H1 (cell line): ENCODE data around the gene HBQ1. TPM values are rescaled to one million over a fixed set of nuclear protein-coding genes. Genes with fewer than 3 reads are reported as not detected.
A peak's percentile ranks its signal among the peaks of the same experiment; 100 is the strongest.

Source experiments
- CTCF ChIA-PET: fragments of 300-600 bp; sonication (Branson Sonifier 250); formaldehyde crosslinking; loops from one replicate; lab custom pipeline; 2021; ENCODE audit not compliant: partially characterized antibody; lab: Charles Lee
- POLR2A ChIA-PET: fragments of 300-600 bp; sonication (Branson Sonifier 250); formaldehyde crosslinking; loops from one replicate; lab custom pipeline; 2021; ENCODE audit warnings: inconsistent platforms; ENCODE audit not compliant: partially characterized antibody; lab: Charles Lee
- DNase-seq, 2 experiments: peaks; one replicate each; pipeline versions ENCODE4 v3.0.0 to v3.0.0-alpha.2; 2010 to 2022; ENCODE audit warnings: low spot score in 2 of 2, low read depth in 1 of 2, mixed read lengths in 1 of 2
- FAIRE-seq: peaks from 2 replicates; lab custom pipeline; 2011; peaks lifted over from hg19 to GRCh38; lab: Jason Lieb, UNC
- H2AFZ ChIP-seq: 2 replicates; pipeline ENCODE4 v1.8.1; 2012; ENCODE audit warnings: low read length, inconsistent platforms
- H2AK5ac ChIP-seq: 2 replicates; pipeline ENCODE4 v1.6.1; 2013; ENCODE audit warnings: low read depth, low read length
- H2BK120ac ChIP-seq: replicated peaks from 2 replicates; pipeline ENCODE3; 2013; ENCODE audit warnings: low read depth, low read length, inconsistent platforms
- H2BK12ac ChIP-seq: 2 replicates; pipeline ENCODE4 v1.6.1; 2013; ENCODE audit warnings: low read depth, low read length
- H2BK15ac ChIP-seq: 2 replicates; pipeline ENCODE4 v1.6.1; 2013; ENCODE audit warnings: low read length
- H2BK20ac ChIP-seq: 2 replicates; pipeline ENCODE4 v1.6.1; 2013; ENCODE audit warnings: low read length
- H2BK5ac ChIP-seq: 2 replicates; pipeline ENCODE4 v1.6.1; 2013; ENCODE audit warnings: low read depth, low read length
- H3K14ac ChIP-seq: 2 replicates; pipeline ENCODE4 v1.6.1; 2013; ENCODE audit warnings: inconsistent platforms; ENCODE audit not compliant: insufficient read length
- H3K18ac ChIP-seq: 2 replicates; pipeline ENCODE4 v1.6.1; 2013; ENCODE audit warnings: low read length; ENCODE audit errors: extremely low read depth
- H3K23ac ChIP-seq: 2 replicates; pipeline ENCODE4 v1.6.1; 2013; ENCODE audit warnings: inconsistent platforms; ENCODE audit not compliant: insufficient read length
- H3K23me2 ChIP-seq: 2 replicates; pipeline ENCODE4 v1.6.1; 2013; ENCODE audit warnings: low read depth, low read length
- H3K27ac ChIP-seq: 2 replicates; pipeline ENCODE4 v1.6.1; 2011; ENCODE audit warnings: low read depth, low read length, inconsistent platforms
- H3K27me3 ChIP-seq, 4 experiments: replicated peaks in 1 of 4; 1 replicate in 1 of 4; 2 replicates in 3 of 4; pipeline versions ENCODE4 v1.6.1 to v1.8.1; 2011 to 2013; ENCODE audit warnings: low read length in 3 of 4, mild to moderate bottlenecking in 3 of 4, inconsistent platforms in 2 of 4, mixed read lengths in 2 of 4, moderate library complexity in 1 of 4; ENCODE audit not compliant: control insufficient read depth in 3 of 4, insufficient read depth in 3 of 4; ENCODE audit errors: extremely low read depth in 1 of 4
- H3K36me3 ChIP-seq, 4 experiments: 2 replicates each; pipeline versions ENCODE4 v1.6.1 to v1.8.1; 2011 to 2013; ENCODE audit warnings: mild to moderate bottlenecking in 4 of 4, low read length in 3 of 4, moderate library complexity in 2 of 4, control low read depth in 1 of 4, inconsistent platforms in 1 of 4; ENCODE audit not compliant: insufficient read depth in 4 of 4, control insufficient read depth in 2 of 4
- H3K4ac ChIP-seq: replicated peaks from 2 replicates; pipeline ENCODE3; 2013; ENCODE audit warnings: low read length, low read depth, mixed read lengths, inconsistent platforms; ENCODE audit not compliant: insufficient read length
- H3K4me1 ChIP-seq, 4 experiments: replicated peaks in 1 of 4; 1 replicate in 1 of 4; 2 replicates in 3 of 4; pipeline versions ENCODE4 v1.6.1 to v1.8.1; 2011 to 2013; ENCODE audit warnings: low read length in 3 of 4, inconsistent platforms in 2 of 4, mixed read lengths in 1 of 4; ENCODE audit not compliant: insufficient read depth in 4 of 4, control insufficient read depth in 3 of 4
- H3K4me2 ChIP-seq, 2 experiments: 2 replicates each; pipeline versions ENCODE4 v1.6.1 to v1.8.1; 2011 to 2013; ENCODE audit warnings: low read depth in 2 of 2, low read length in 2 of 2, control low read depth in 1 of 2, inconsistent platforms in 1 of 2, mild to moderate bottlenecking in 1 of 2; ENCODE audit not compliant: insufficient read depth in 1 of 2
- H3K4me3 ChIP-seq, 4 experiments: fragments of 200-600, 300-600 bp in 1 of 4; sonication (generic), shearing (Covaris generic), sonication (Bioruptor Twin) in 1 of 4; 2 replicates each; pipeline versions ENCODE4 v1.5.1 to v1.8.1; 2011 to 2016; ENCODE audit warnings: low read length in 4 of 4, low read depth in 3 of 4, control low read depth in 2 of 4, inconsistent platforms in 2 of 4, mild to moderate bottlenecking in 2 of 4, mixed read lengths in 1 of 4, moderate library complexity in 1 of 4; ENCODE audit not compliant: insufficient read depth in 2 of 4; ENCODE audit errors: extremely low read depth in 1 of 4
- H3K56ac ChIP-seq: replicated peaks from 2 replicates; pipeline ENCODE3; 2013; ENCODE audit warnings: low read depth, mild to moderate bottlenecking, mixed read lengths, low read length, inconsistent platforms; ENCODE audit not compliant: insufficient read length
- H3K79me1 ChIP-seq: 2 replicates; pipeline ENCODE4 v1.6.1; 2013; ENCODE audit warnings: low read depth, low read length, control low read depth
- H3K79me2 ChIP-seq, 2 experiments: 2 replicates each; pipeline versions ENCODE4 v1.6.1 to v1.8.1; 2012 to 2013; ENCODE audit warnings: low read length in 2 of 2, mild to moderate bottlenecking in 2 of 2, inconsistent platforms in 1 of 2; ENCODE audit not compliant: insufficient read depth in 2 of 2, control insufficient read depth in 1 of 2
- H3K9ac ChIP-seq, 4 experiments: replicated peaks in 1 of 4; 1 replicate in 1 of 4; 2 replicates in 3 of 4; pipeline versions ENCODE4 v1.6.1 to v1.8.1; 2011 to 2013; ENCODE audit warnings: low read depth in 3 of 4, low read length in 3 of 4, control low read depth in 2 of 4, mild to moderate bottlenecking in 2 of 4, moderate library complexity in 2 of 4, inconsistent platforms in 1 of 4; ENCODE audit errors: extremely low read depth in 1 of 4
- H3K9me3 ChIP-seq, 2 experiments: 2 replicates each; pipeline versions ENCODE4 v1.6.1 to v1.8.1; 2012 to 2013; ENCODE audit warnings: mild to moderate bottlenecking in 2 of 2, moderate library complexity in 2 of 2, control low read depth in 1 of 2, inconsistent platforms in 1 of 2, low read depth in 1 of 2, low read length in 1 of 2, mixed read lengths in 1 of 2; ENCODE audit not compliant: insufficient read depth in 2 of 2
- H4K20me1 ChIP-seq, 2 experiments: replicated peaks in 1 of 2; 2 replicates each; pipeline versions ENCODE3 to v1.8.1; 2011 to 2013; ENCODE audit warnings: inconsistent platforms in 2 of 2, low read length in 2 of 2, mild to moderate bottlenecking in 1 of 2; ENCODE audit not compliant: insufficient read depth in 2 of 2, control insufficient read depth in 1 of 2
- H4K5ac ChIP-seq: 2 replicates; pipeline ENCODE4 v1.6.1; 2013; ENCODE audit warnings: low read length, low read depth, mixed read lengths, inconsistent platforms; ENCODE audit not compliant: insufficient read length
- H4K8ac ChIP-seq: 2 replicates; pipeline ENCODE4 v1.8.0; 2013; ENCODE audit warnings: mild to moderate bottlenecking, moderate library complexity, low read length, inconsistent platforms; ENCODE audit not compliant: insufficient read depth; ENCODE audit errors: extremely low read depth
- H4K91ac ChIP-seq: replicated peaks from 2 replicates; pipeline ENCODE3; 2013; ENCODE audit warnings: low read length, mixed read lengths, inconsistent platforms; ENCODE audit not compliant: insufficient read length
- CEBPB ChIP-seq: IDR thresholded peaks from 2 replicates; pipeline ENCODE4 v1.6.1; 2012; ENCODE audit warnings: low read depth, low read length
- GABPA ChIP-seq: IDR thresholded peaks from 2 replicates; pipeline ENCODE4 v1.6.1; 2011; ENCODE audit warnings: mild to moderate bottlenecking, low read length, moderate library complexity, borderline replicate concordance; ENCODE audit not compliant: insufficient read depth
- KDM4A ChIP-seq: IDR thresholded peaks from one replicate; pipeline ENCODE4 v1.7.1; 2012; ENCODE audit warnings: low read depth, mild to moderate bottlenecking, moderate library complexity, low read length, inconsistent platforms; ENCODE audit not compliant: severe bottlenecking
- NRF1 ChIP-seq: IDR thresholded peaks from 2 replicates; pipeline ENCODE4 v1.6.1; 2011; ENCODE audit warnings: mild to moderate bottlenecking, low read depth, low read length, improper control_type of control experiment
- RFX5 ChIP-seq: IDR thresholded peaks from 2 replicates; pipeline ENCODE4 v1.6.1; 2011; ENCODE audit warnings: low read depth, low read length, improper control_type of control experiment, borderline replicate concordance
- SP1 ChIP-seq: IDR thresholded peaks from 2 replicates; pipeline ENCODE4 v1.6.1; 2011; ENCODE audit warnings: low read depth, low read length
- SP4 ChIP-seq: IDR thresholded peaks from 2 replicates; pipeline ENCODE4 v1.6.1; 2012; ENCODE audit warnings: low read length, inconsistent platforms
- SUZ12 ChIP-seq: fragments of 200-600 bp; sonication (generic); IDR thresholded peaks from 2 replicates; pipeline ENCODE4 v1.6.1; 2012; ENCODE audit warnings: mild to moderate bottlenecking, inconsistent platforms, low read length, moderate library complexity, mixed read lengths
- TEAD4 ChIP-seq: IDR thresholded peaks from 2 replicates; pipeline ENCODE4 v1.6.1; 2012; ENCODE audit warnings: low read depth, low read length, inconsistent platforms, mixed read lengths
- YY1 ChIP-seq: IDR thresholded peaks from 2 replicates; pipeline ENCODE4 v1.6.1; 2011; ENCODE audit warnings: low read depth, mild to moderate bottlenecking, low read length
- WGBS, 2 experiments: shearing (Covaris generic) in 1 of 2; methylation state at CpG; one replicate each; pipeline versions ENCODE4 v1.1.6 to v1.1.7; 2013 to 2015; ENCODE audit warnings: low lambda C conversion rate in 2 of 2, mixed read lengths in 2 of 2, inconsistent platforms in 1 of 2, low coverage in 1 of 2, missing lambda C conversion rate in 1 of 2; ENCODE audit not compliant: insufficient replicate concordance in 2 of 2, insufficient coverage in 1 of 2, insufficient read length in 1 of 2; ENCODE audit errors: extremely low coverage in 1 of 2, missing lambda C conversion rate in 1 of 2; 5-methylcytosine and 5-hydroxymethylcytosine counted together
- polyA plus RNA-seq, 7 experiments: library from polyadenylated mRNA; depleted of rRNA in 3 of 7; stranded (reverse) in 5 of 7; unstranded in 2 of 7; fragments of >200 nt in 5 of 7; fragments of 200-250 nt in 2 of 7; gene quantifications; 1 replicate in 5 of 7; 2 replicates in 1 of 7; 4 replicates in 1 of 7; pipeline versions ENCODE4 v1.2.1 to v1.2.3, GENCODE V29; 2011 to 2013; ENCODE audit warnings: missing spikeins in 2 of 7, mixed read lengths in 2 of 7
- total RNA-seq: library from RNA; stranded (reverse); fragmentation: NEBNext Ultra II Directional; extraction: Animal tissue kit (Norgen Biotek cat#: 25700); gene quantifications from 2 replicates; pipeline ENCODE4 v1.2.1, GENCODE V29; 2021
- TF ChIP-seq, protein P1 (sequence below): IDR thresholded peaks from 2 replicates; pipeline ENCODE4 v1.6.1; 2012; ENCODE audit warnings: inconsistent platforms

Gene HBQ1
- total and polyA plus RNA-seq, 2 of the 8 experiments (the other 6 are each of a cell fraction or from before 2014, with no cell fraction given): 2.9 to 17.1 TPM

DNA sequence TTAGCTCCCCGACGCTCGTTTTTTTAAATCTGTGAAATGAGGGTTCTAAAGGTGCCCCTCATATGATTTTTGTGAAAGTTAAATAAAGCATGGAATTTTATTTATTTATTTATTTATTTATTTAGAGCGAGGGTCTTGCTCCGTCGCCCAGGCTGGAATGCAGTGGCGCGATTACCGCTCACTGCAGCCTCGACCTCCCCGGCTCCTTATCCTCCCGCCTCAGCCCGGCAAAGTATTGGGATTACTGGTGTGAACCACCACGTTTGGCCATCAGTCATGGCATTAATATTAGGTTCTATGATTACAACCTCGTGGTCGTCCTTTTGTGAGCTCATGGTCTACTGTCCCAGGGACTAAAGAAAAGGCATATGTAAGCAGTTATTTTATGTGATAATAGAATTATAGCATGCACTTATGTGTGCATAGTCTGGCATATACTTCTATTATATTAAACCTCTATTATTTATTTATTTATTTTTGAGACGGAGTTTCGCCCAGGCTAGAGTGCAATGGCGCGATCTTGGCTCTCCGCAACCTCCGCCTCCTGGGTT lies 49.5 kb downstream of the HBQ1 start:
- WGBS, 2 experiments: 90% methylated on average over 22 of the region's 22 CpGs; no CpG with 5 or more reads in 1 of the 2 experiments
- no peak overlapping the region for H4K5ac ChIP-seq
- no peak for FAIRE-seq
- TF ChIP-seq GABPA (no peak), RFX5 (no peak), SUZ12 (no peak), SP1 (no peak), NRF1 (no peak), YY1 (no peak), CEBPB (no peak), KDM4A (no peak), TEAD4 (no peak), SP4 (no peak)
- TF ChIP-seq, protein P1, sequence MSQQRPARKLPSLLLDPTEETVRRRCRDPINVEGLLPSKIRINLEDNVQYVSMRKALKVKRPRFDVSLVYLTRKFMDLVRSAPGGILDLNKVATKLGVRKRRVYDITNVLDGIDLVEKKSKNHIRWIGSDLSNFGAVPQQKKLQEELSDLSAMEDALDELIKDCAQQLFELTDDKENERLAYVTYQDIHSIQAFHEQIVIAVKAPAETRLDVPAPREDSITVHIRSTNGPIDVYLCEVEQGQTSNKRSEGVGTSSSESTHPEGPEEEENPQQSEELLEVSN: no peak

More for the DNA sequence above, 49.5 kb downstream of the HBQ1 start:
- no peak overlapping the region for H3K9ac ChIP-seq
- POLR2A ChIA-PET: interaction anchor here (0.9 to 16.8 kb wide), 12 partner anchors 10 to 132 kb away, joined by 3 to 348 read pairs (median 6); no protein-coding TSS in a partner anchor
- no peak for DNase-seq
- H4K8ac ChIP-seq: no peak overlapping the region
- H2BK5ac ChIP-seq: no peak overlapping the region
- H3K36me3 ChIP-seq: peaks cover 14 to 31% (median 22%) of the 10 kb centered on the region in 4 experiments
- H3K9me3 ChIP-seq: no peaks in the 10 kb centered on the region
- no peak overlapping the region for H3K14ac ChIP-seq
- peak overlapping the region; percentile 56 to 71 for H3K4me2 ChIP-seq
- no peak overlapping the region for H3K23ac ChIP-seq
- no peak overlapping the region for H2BK12ac ChIP-seq
- peak overlapping the region; percentile 64 for H2AFZ ChIP-seq
- H3K79me2 ChIP-seq: peaks cover 22 to 38% of the 10 kb centered on the region in 2 experiments
- H3K4ac ChIP-seq: no peak overlapping the region
- H3K4me3 ChIP-seq: peak overlapping the region in 3 of 4 experiments; percentile 64 to 93 (median 92); a peak in 4 of 8 replicates
- peaks cover 8 to 13% of the 10 kb centered on the region in 2 experiments for H4K20me1 ChIP-seq
- H3K18ac ChIP-seq: no peak overlapping the region
- H3K27me3 ChIP-seq: no peaks in the 10 kb centered on the region
- CTCF ChIA-PET: interaction anchor here (0.6 to 2.0 kb wide), 5 partner anchors 89 to 164 kb away, joined by 3 to 4 read pairs (median 3); partner anchors contain the start of gene RHBDF1
- H2BK15ac ChIP-seq: no peak overlapping the region
- H3K27ac ChIP-seq: no peak overlapping the region
- H3K4me1 ChIP-seq: peaks cover 0 to 5% (median 0%) of the 10 kb centered on the region in 4 experiments; a peak in 3 of 7 replicates
- no peak overlapping the region for H2BK120ac ChIP-seq
- peaks cover 3% of the 10 kb centered on the region; the same call in 1 of the 2 replicates for H3K79me1 ChIP-seq
- H3K56ac ChIP-seq: no peak overlapping the region
- peaks cover 2% of the 10 kb centered on the region; the same call in 1 of the 2 replicates for H3K23me2 ChIP-seq
- H2AK5ac ChIP-seq: no peak overlapping the region
- no peak overlapping the region for H4K91ac ChIP-seq
- H2BK20ac ChIP-seq: no peak overlapping the region
